Measurements from ENCODE around the gene AXIN1.

GRCh38 chr16:333406-334094 lies 19.0 kb downstream of the AXIN1 start:
- TF ChIP-seq CTCF (IDR thresholded peaks at IDR 0.05) (no peak), POLR2A (IDR thresholded peaks at IDR 0.05) (no peak)

Data from thyroid gland (tissue), 4 donors.